SK-N-SH treated with all-trans-retinoic acid at 6 μM for 48 hours (cell line): Measurements from ENCODE around the gene CNDP1.

Experiments used
- ATAC-seq: fragments of 200-7000 bp; cut with Tn5 transposase; 3 replicates; pipeline ENCODE4 v1.9.1; 2020; ENCODE audit warnings: mild to moderate bottlenecking, moderate library complexity
- ARNTL ChIP-seq: fragments of 450-650 bp; formaldehyde crosslinking; IDR thresholded peaks from 2 replicates; pipeline ENCODE4 v1.5.0; 2020; ENCODE audit warnings: low read depth, mild to moderate bottlenecking, moderate library complexity, borderline replicate concordance
- CREB5 ChIP-seq: fragments of 250-450 bp; sonication (Bioruptor Pico); IDR thresholded peaks from 2 replicates; pipeline ENCODE4 v1.5.1; 2020; ENCODE audit warnings: low read depth, mild to moderate bottlenecking, moderate library complexity
- CSDC2 ChIP-seq: fragments of 250-450 bp; sonication (Bioruptor Pico); IDR thresholded peaks from 2 replicates; pipeline ENCODE4 v1.5.0; 2020; ENCODE audit warnings: mild to moderate bottlenecking, moderate library complexity
- CSRNP3 ChIP-seq: fragments of 250-450 bp; sonication (Bioruptor Pico); IDR thresholded peaks from 2 replicates; pipeline ENCODE4 v1.5.1; 2021; ENCODE audit warnings: mild to moderate bottlenecking, moderate library complexity
- GLIS3 ChIP-seq: fragments of 250-450 bp; sonication (Bioruptor Pico); IDR thresholded peaks from 2 replicates; pipeline ENCODE4 v1.5.0; 2020; ENCODE audit warnings: mild to moderate bottlenecking, moderate library complexity
- ISL1 ChIP-seq: fragments of 250-450 bp; sonication (Bioruptor Pico); IDR thresholded peaks from 2 replicates; pipeline ENCODE4 v2.1.2; 2022; ENCODE audit warnings: mild to moderate bottlenecking, moderate library complexity
- OSR1 ChIP-seq: fragments of 250-450 bp; sonication (Bioruptor Pico); IDR thresholded peaks from 2 replicates; pipeline ENCODE4 v1.8.0; 2022; ENCODE audit warnings: moderate library complexity, mild to moderate bottlenecking, inconsistent platforms
- PATZ1 ChIP-seq: fragments of 250-450 bp; sonication (Bioruptor Pico); IDR thresholded peaks from 2 replicates; pipeline ENCODE4 v1.8.0; 2020; ENCODE audit warnings: mild to moderate bottlenecking, moderate library complexity, borderline replicate concordance
- POU6F1 ChIP-seq: fragments of 250-450 bp; sonication (Bioruptor Pico); IDR thresholded peaks from 2 replicates; pipeline ENCODE4 v1.8.0; 2021; ENCODE audit warnings: low read depth, mild to moderate bottlenecking, moderate library complexity, borderline replicate concordance
- PPARA ChIP-seq: fragments of 250-450 bp; sonication (Bioruptor Pico); IDR thresholded peaks from 2 replicates; pipeline ENCODE4 v1.5.0; 2020; ENCODE audit warnings: mild to moderate bottlenecking, borderline replicate concordance
- RARB ChIP-seq: fragments of 250-450 bp; sonication (Bioruptor Pico); IDR thresholded peaks from 2 replicates; pipeline ENCODE4 v1.8.0; 2021; ENCODE audit warnings: mild to moderate bottlenecking, moderate library complexity
- SNAI2 ChIP-seq: fragments of 250-450 bp; sonication (Bioruptor Pico); IDR thresholded peaks from 2 replicates; pipeline ENCODE4 v1.5.0; 2020; ENCODE audit warnings: mild to moderate bottlenecking, moderate library complexity
- TCF4 ChIP-seq: fragments of 250-450 bp; sonication (Bioruptor Pico); IDR thresholded peaks from 2 replicates; pipeline ENCODE4 v1.8.0; 2021; ENCODE audit warnings: mild to moderate bottlenecking, moderate library complexity, borderline replicate concordance
- TOX ChIP-seq: fragments of 250-450 bp; sonication (Bioruptor Pico); IDR thresholded peaks from 2 replicates; pipeline ENCODE4 v1.8.0; 2021; ENCODE audit warnings: mild to moderate bottlenecking, moderate library complexity, borderline replicate concordance
- TSHZ2 ChIP-seq: fragments of 250-450 bp; sonication (Bioruptor Pico); IDR thresholded peaks from 2 replicates; pipeline ENCODE4 v1.5.0; 2020; ENCODE audit warnings: mild to moderate bottlenecking, moderate library complexity
- ZC3H10 ChIP-seq: fragments of 250-450 bp; sonication (Bioruptor Pico); IDR thresholded peaks from 2 replicates; pipeline ENCODE4 v1.5.1; 2021; ENCODE audit warnings: mild to moderate bottlenecking, moderate library complexity
- ZFP30 ChIP-seq: fragments of 450-650 bp; formaldehyde crosslinking; IDR thresholded peaks from 2 replicates; pipeline ENCODE4 v1.5.0; 2022; ENCODE audit warnings: mild to moderate bottlenecking, moderate library complexity
- ZNF565 ChIP-seq: fragments of 450-650 bp; formaldehyde crosslinking; conservative IDR thresholded peaks from 2 replicates; pipeline ENCODE4 v1.5.0; 2020; ENCODE audit warnings: low read depth, mild to moderate bottlenecking, moderate library complexity
- ZNF70 ChIP-seq: fragments of 450-650 bp; formaldehyde crosslinking; IDR thresholded peaks from 2 replicates; pipeline ENCODE4 v1.5.0; 2020; ENCODE audit warnings: mild to moderate bottlenecking, moderate library complexity
- ZNF8 ChIP-seq: fragments of 450-650 bp; formaldehyde crosslinking; IDR thresholded peaks from 2 replicates; pipeline ENCODE4 v1.5.0; 2020; ENCODE audit warnings: mild to moderate bottlenecking, moderate library complexity

CNDP1 gene

GRCh38 chr18:74633652-74634352, 99.5 kb downstream of the CNDP1 start:
- no peak for ATAC-seq
- TF ChIP-seq PATZ1 (CRISPR knock-in tag): no peak

GRCh38 chr18:74635224-74635975, 101.1 kb downstream of the CNDP1 start:
- no peak for ATAC-seq
- no peak for TF ChIP-seq SNAI2 (CRISPR knock-in tag)
- no peak for TF ChIP-seq TSHZ2
- TF ChIP-seq PPARA (CRISPR knock-in tag): no peak
- no peak for TF ChIP-seq ZNF565
- no peak for TF ChIP-seq ZFP30 (CRISPR knock-in tag)
- no peak for TF ChIP-seq RARB (CRISPR knock-in tag)
- no peak for TF ChIP-seq GLIS3 (CRISPR knock-in tag)
- TF ChIP-seq POU6F1 (CRISPR knock-in tag): no peak
- TF ChIP-seq OSR1 (CRISPR knock-in tag): no peak
- no peak for TF ChIP-seq ZNF70
- no peak for TF ChIP-seq ZNF8 (CRISPR knock-in tag)
- no peak for TF ChIP-seq CSDC2 (CRISPR knock-in tag)
- TF ChIP-seq TOX: no peak
- TF ChIP-seq ZC3H10 (CRISPR knock-in tag): no peak
- no peak for TF ChIP-seq ARNTL (CRISPR knock-in tag)
- TF ChIP-seq CREB5: no peak
- TF ChIP-seq TCF4 (CRISPR knock-in tag): no peak
- TF ChIP-seq ISL1 (CRISPR knock-in tag): no peak
- no peak for TF ChIP-seq CSRNP3 (CRISPR knock-in tag)
